Natural killer cell (primary cell): Measurements from ENCODE around the gene CD226. TPM values are rescaled to one million over a fixed set of nuclear protein-coding genes. Genes with fewer than 3 reads are reported as not detected.

ENCODE experiments used
- ATAC-seq, 3 donors: fragments of 150-1000 bp in 2 of 3; fragments of 200-7000 bp in 1 of 3; cut with Tn5 transposase; 1 replicate in 1 of 3; 2 replicates in 2 of 3; pipeline ENCODE4 v1.10.0; 2021; ENCODE audit warnings: mild to moderate bottlenecking in 2 of 3, moderate library complexity in 2 of 3
- DNase-seq, 2 donors: peaks; one replicate each; pipeline versions ENCODE4 v3.0.0 to v3.0.0-alpha.2; 2013 to 2021; ENCODE audit warnings: mixed read lengths in 1 of 2
- H3K27ac ChIP-seq: one replicate; pipeline ENCODE4 v1.5.1; 2013; ENCODE audit warnings: mild to moderate bottlenecking, low read length
- H3K27me3 ChIP-seq: one replicate; pipeline ENCODE4 v1.6.1; 2013; ENCODE audit warnings: low read length; ENCODE audit not compliant: control insufficient read depth, insufficient read depth
- H3K36me3 ChIP-seq: one replicate; pipeline ENCODE4 v1.6.1; 2013; ENCODE audit warnings: low read length; ENCODE audit not compliant: control insufficient read depth, insufficient read depth
- H3K4me1 ChIP-seq: one replicate; pipeline ENCODE4 v1.6.1; 2013; ENCODE audit warnings: low read length; ENCODE audit not compliant: control insufficient read depth, insufficient read depth
- H3K4me3 ChIP-seq: one replicate; pipeline ENCODE4 v1.5.1; 2013; ENCODE audit warnings: low read length
- H3K9me3 ChIP-seq: one replicate; pipeline ENCODE4 v1.6.1; 2013; ENCODE audit warnings: low read length; ENCODE audit not compliant: control insufficient read depth, insufficient read depth
- H3K27ac Mint-ChIP-seq, 2 donors: one replicate each; pipeline ENCODE4 v1.8.0; 2022; ENCODE audit warnings: mild to moderate bottlenecking in 2 of 2, mixed read lengths in 2 of 2, moderate library complexity in 1 of 2
- H3K27me3 Mint-ChIP-seq, 2 donors: one replicate each; pipeline ENCODE4 v1.8.0; 2022; ENCODE audit warnings: low read depth in 2 of 2, mixed read lengths in 2 of 2
- H3K36me3 Mint-ChIP-seq: one replicate; pipeline ENCODE4 v1.8.0; 2022; ENCODE audit warnings: mixed read lengths
- H3K4me1 Mint-ChIP-seq, 2 donors: one replicate each; pipeline ENCODE4 v1.8.0; 2022; ENCODE audit warnings: mixed read lengths in 2 of 2
- H3K4me3 Mint-ChIP-seq: one replicate; pipeline ENCODE4 v1.8.0; 2022; ENCODE audit warnings: mild to moderate bottlenecking, moderate library complexity, mixed read lengths
- H3K9me3 Mint-ChIP-seq, 2 donors: one replicate each; pipeline ENCODE4 v1.8.0; 2022; ENCODE audit warnings: mixed read lengths in 2 of 2
- WGBS: methylation state at CpG from one replicate; pipeline ENCODE4 v1.1.7; 2013; ENCODE audit warnings: missing lambda C conversion rate; ENCODE audit not compliant: insufficient coverage; 5-methylcytosine and 5-hydroxymethylcytosine counted together
- intact Hi-C: fragments of 100-400 bp; cut with micrococcal nuclease; formaldehyde crosslinking; loops from one replicate; pipeline ENCODE4 v1.14.2; 2022
- total RNA-seq, 4 donors: library from RNA; stranded (reverse); fragments of 120-200 nt in 1 of 4; gene quantifications; one replicate each; pipeline versions ENCODE4 v1.2.3 to v1.2.4, GENCODE V29; 2013 to 2022
- TF ChIP-seq, protein P1 (sequence below): fragments of 200-600 bp; IDR thresholded peaks from one replicate; pipeline ENCODE4 v1.8.0; 2022; ENCODE audit warnings: antibody characterized with exemption

The CD226 gene
- total RNA-seq, 3 donors from 2014 or later (not counting 1 experiment from before 2014, with no cell fraction given): 151 to 178 (median 162) TPM

DNA sequence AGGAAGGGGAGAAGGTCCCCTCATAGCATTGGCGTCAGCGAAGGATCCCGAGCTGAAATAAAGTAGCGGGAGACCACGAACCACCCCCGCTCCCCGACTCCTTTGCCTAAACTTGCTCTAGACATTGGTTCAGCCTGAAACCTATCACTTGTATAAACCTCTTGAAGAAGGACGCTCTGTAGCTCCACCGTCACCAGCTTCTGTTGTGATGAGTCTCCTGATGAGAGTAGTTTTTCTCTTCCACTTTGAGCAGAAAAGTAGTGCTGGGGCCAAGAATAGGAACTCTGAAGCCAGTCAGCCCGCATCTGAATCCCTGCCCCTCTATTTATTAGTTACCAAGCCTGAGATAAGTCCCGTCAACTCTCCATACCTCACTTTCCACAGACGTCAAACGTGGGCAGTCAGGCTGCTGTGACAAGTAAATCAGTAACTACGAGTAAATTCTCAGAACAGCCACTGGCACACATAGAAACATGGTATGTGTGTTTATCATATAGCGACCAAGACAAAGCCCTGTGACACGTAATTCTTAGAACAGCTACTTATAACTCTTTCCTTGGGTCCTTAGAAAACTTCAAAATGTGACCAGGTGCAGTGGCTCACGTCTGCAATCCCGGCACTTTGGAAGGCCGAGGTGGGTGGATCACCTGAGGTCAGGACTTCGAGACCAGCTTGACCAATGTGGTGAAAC, 61.7 kb downstream of the CD226 start:
- Mint-ChIP-seq H3K36me3 (peaks cover 1% of the 10 kb centered on the region), H3K4me1 (peaks cover 72 to 82% of the 10 kb centered on the region in 2 donors), H3K27me3 (no peaks in the 10 kb centered on the region), H3K9me3 (no peaks in the 10 kb centered on the region), H3K27ac (peak overlapping the region; percentile 70 to 81), H3K4me3 (no peak overlapping the region)
- DNase-seq (peak in 1 of 2 donors; percentile 39), ATAC-seq (no peak)
- Histone ChIP-seq H3K27ac (no peak overlapping the region), H3K36me3 (peaks cover 14% of the 10 kb centered on the region), H3K9me3 (no peaks in the 10 kb centered on the region), H3K4me3 (no peak overlapping the region), H3K27me3 (no peaks in the 10 kb centered on the region), H3K4me1 (peaks cover 40% of the 10 kb centered on the region)
- WGBS: 80% methylated on average over 19 of the region's 20 CpGs
- TF ChIP-seq, protein P1, sequence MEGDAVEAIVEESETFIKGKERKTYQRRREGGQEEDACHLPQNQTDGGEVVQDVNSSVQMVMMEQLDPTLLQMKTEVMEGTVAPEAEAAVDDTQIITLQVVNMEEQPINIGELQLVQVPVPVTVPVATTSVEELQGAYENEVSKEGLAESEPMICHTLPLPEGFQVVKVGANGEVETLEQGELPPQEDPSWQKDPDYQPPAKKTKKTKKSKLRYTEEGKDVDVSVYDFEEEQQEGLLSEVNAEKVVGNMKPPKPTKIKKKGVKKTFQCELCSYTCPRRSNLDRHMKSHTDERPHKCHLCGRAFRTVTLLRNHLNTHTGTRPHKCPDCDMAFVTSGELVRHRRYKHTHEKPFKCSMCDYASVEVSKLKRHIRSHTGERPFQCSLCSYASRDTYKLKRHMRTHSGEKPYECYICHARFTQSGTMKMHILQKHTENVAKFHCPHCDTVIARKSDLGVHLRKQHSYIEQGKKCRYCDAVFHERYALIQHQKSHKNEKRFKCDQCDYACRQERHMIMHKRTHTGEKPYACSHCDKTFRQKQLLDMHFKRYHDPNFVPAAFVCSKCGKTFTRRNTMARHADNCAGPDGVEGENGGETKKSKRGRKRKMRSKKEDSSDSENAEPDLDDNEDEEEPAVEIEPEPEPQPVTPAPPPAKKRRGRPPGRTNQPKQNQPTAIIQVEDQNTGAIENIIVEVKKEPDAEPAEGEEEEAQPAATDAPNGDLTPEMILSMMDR: no peak
- intact Hi-C loops: no loop called here

DNA sequence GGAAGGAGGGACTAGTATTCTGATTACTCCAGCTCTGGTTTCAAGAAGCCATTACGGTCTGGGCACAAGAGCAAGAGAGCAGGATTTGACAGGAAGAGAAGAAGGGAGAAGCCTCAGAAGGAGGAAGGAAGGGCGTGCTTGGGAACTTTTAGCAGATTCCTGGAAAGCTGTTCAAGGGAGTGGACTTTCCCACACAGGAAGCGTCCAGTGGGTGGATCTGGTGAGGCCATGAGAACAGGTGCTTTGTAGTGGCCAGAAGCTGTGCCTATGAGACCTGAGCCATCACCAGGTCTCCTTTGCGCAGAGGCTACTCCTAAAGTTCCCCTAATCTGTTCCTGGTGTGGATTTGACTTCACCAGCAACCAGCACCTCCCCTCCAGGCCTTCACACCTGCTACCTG, 62.3 kb downstream of the CD226 start:
- H3K4me3 Mint-ChIP-seq: peak overlapping the region; percentile 40
- no peaks in the 10 kb centered on the region for H3K36me3 Mint-ChIP-seq
- H3K9me3 Mint-ChIP-seq: no peaks in the 10 kb centered on the region

DNA sequence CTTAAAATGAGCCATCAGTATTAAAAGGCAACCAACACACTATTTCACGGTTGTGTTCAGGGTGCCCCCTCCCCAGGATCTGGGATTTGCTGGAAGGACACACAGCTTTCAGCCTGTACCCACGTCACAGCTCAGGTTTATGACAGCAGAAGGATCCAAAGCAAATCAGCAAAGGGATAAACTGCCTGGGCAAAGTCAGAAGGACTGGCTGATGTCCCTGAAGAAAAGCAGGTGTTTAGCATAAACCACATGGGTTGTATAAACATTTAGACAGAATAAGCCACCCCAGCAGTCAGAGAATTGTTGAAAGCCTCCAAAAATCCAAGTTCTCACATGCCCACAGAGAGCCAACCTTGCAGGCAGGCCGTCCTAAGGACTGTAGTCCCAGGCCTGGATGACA, 63.9 kb downstream of the CD226 start:
- peaks cover 18% of the 10 kb centered on the region for H3K36me3 ChIP-seq
- no peak overlapping the region for H3K4me3 ChIP-seq
- Mint-ChIP-seq H3K4me1 (peaks cover 72 to 77% of the 10 kb centered on the region in 2 donors), H3K9me3 (peaks cover 2% of the 10 kb centered on the region in 2 donors), H3K36me3 (peaks cover 2% of the 10 kb centered on the region), H3K27me3 (no peaks in the 10 kb centered on the region), H3K27ac (peak overlapping the region; percentile 70 to 81), H3K4me3 (no peak overlapping the region)
- no peaks in the 10 kb centered on the region for H3K27me3 ChIP-seq
- intact Hi-C loops: no loop called here
- 60% methylated on average over 3 of the region's 3 CpGs for WGBS
- H3K27ac ChIP-seq: no peak overlapping the region
- TF ChIP-seq, protein P1: no peak
- no peak for DNase-seq
- no peaks in the 10 kb centered on the region for H3K9me3 ChIP-seq
- peaks cover 36% of the 10 kb centered on the region for H3K4me1 ChIP-seq
- no peak for ATAC-seq

More for the DNA sequence above, 62.3 kb downstream of the CD226 start:
- ATAC-seq (no peak), DNase-seq (no peak)
- no peak overlapping the region for H3K27ac ChIP-seq
- intact Hi-C loops: no loop called here
- no peaks in the 10 kb centered on the region for H3K9me3 ChIP-seq
- H3K27me3 Mint-ChIP-seq: no peaks in the 10 kb centered on the region
- 86% methylated on average over 4 of the region's 4 CpGs for WGBS
- no peak overlapping the region for H3K4me3 ChIP-seq
- H3K36me3 ChIP-seq: peaks cover 14% of the 10 kb centered on the region
- H3K27ac Mint-ChIP-seq: peak overlapping the region; percentile 70 to 81
- H3K27me3 ChIP-seq: no peaks in the 10 kb centered on the region
- peaks cover 37% of the 10 kb centered on the region for H3K4me1 ChIP-seq
- peaks cover 73 to 79% of the 10 kb centered on the region in 2 donors for H3K4me1 Mint-ChIP-seq
- TF ChIP-seq, protein P1: no peak
